K562 (cell line): Measurements from ENCODE around the gene AAK1. TPM values are rescaled to one million over a fixed set of nuclear protein-coding genes. Genes with fewer than 3 reads are reported as not detected.

Source experiments
- CCAR2 ChIP-seq: fragments of 200-400 bp; formaldehyde crosslinking; IDR thresholded peaks from 2 replicates; pipeline ENCODE4 v1.6.1; 2017; ENCODE audit warnings: mild to moderate bottlenecking, low read depth, low read length
- CTBP1 ChIP-seq: fragments of 450-650 bp; IDR thresholded peaks from 2 replicates; pipeline ENCODE4 v1.6.1; 2016; ENCODE audit warnings: borderline replicate concordance
- EGR1 ChIP-seq: fragments of 450-650 bp; conservative IDR thresholded peaks from 2 replicates; pipeline ENCODE4 v1.6.1; 2017; ENCODE audit warnings: mild to moderate bottlenecking
- ESRRA ChIP-seq: fragments of 450-650 bp; IDR thresholded peaks from 2 replicates; pipeline ENCODE4 v1.6.1; 2014; ENCODE audit warnings: low read depth, mild to moderate bottlenecking, moderate library complexity, borderline replicate concordance
- FOXP4 ChIP-seq: sonication (generic); formaldehyde crosslinking; IDR thresholded peaks from 2 replicates; pipeline ENCODE4 v1.8.0; 2022; ENCODE audit warnings: mild to moderate bottlenecking, missing genetic modification reagents, borderline replicate concordance
- GATAD2A ChIP-seq: fragments of 450-650 bp; IDR thresholded peaks from 2 replicates; pipeline ENCODE4 v1.6.1; 2017
- JUND ChIP-seq, 2 experiments: IDR thresholded peaks; 2 replicates in 1 of 2; 3 replicates in 1 of 2; pipeline ENCODE4 v1.6.1; 2011; ENCODE audit warnings: borderline replicate concordance in 2 of 2, low read depth in 2 of 2, low read length in 2 of 2, improper control_type of control experiment in 1 of 2, missing biosample characterization in 1 of 2, missing genetic modification characterization in 1 of 2, missing genetic modification reagents in 1 of 2
- MAFK ChIP-seq: IDR thresholded peaks from 2 replicates; pipeline ENCODE4 v1.6.1; 2011; ENCODE audit warnings: low read length, improper control_type of control experiment
- NCOR1 ChIP-seq: fragments of 450-650 bp; IDR thresholded peaks from 2 replicates; pipeline ENCODE4 v1.6.1; 2016; ENCODE audit warnings: mild to moderate bottlenecking, moderate library complexity
- NFE2 ChIP-seq: IDR thresholded peaks from 2 replicates; pipeline ENCODE4 v1.6.1; 2014; ENCODE audit warnings: antibody characterized with exemption, low read depth
- PHB ChIP-seq: fragments of 250-450 bp; sonication (Bioruptor Pico); IDR thresholded peaks from 2 replicates; pipeline ENCODE4 v1.5.0; 2021
- RBM39 ChIP-seq: fragments of 200-400 bp; formaldehyde crosslinking; optimal IDR thresholded peaks from 2 replicates; pipeline ENCODE3; 2018; ENCODE audit warnings: low read depth, low read length
- RFX5 ChIP-seq: IDR thresholded peaks from 2 replicates; pipeline ENCODE4 v1.6.1; 2011; ENCODE audit warnings: low read depth, mild to moderate bottlenecking, improper control_type of control experiment, low read length
- SMARCC2 ChIP-seq: fragments of 450-650 bp; IDR thresholded peaks from 2 replicates; pipeline ENCODE4 v1.6.1; 2017; ENCODE audit warnings: antibody characterized with exemption, moderate library complexity, mild to moderate bottlenecking, low read depth
- SP2 ChIP-seq: IDR thresholded peaks from 2 replicates; pipeline ENCODE4 v1.6.1; 2011; ENCODE audit warnings: mild to moderate bottlenecking, low read depth, low read length, moderate library complexity; ENCODE audit not compliant: poor library complexity, severe bottlenecking; ENCODE audit errors: extremely low read depth
- TEAD2 ChIP-seq: fragments of 450-650 bp; IDR thresholded peaks from 2 replicates; pipeline ENCODE4 v1.6.1; 2016; ENCODE audit warnings: missing genetic modification characterization, control low read depth, missing compliant biosample characterization
- ZBTB7A ChIP-seq: IDR thresholded peaks from 2 replicates; pipeline ENCODE4 v1.6.1; 2011; ENCODE audit warnings: low read depth, mild to moderate bottlenecking, low read length, moderate library complexity, borderline replicate concordance; ENCODE audit not compliant: control insufficient read depth
- ZFP36 ChIP-seq: fragments of 150-350 bp; IDR thresholded peaks from 2 replicates; pipeline ENCODE4 v1.6.1; 2018; ENCODE audit warnings: low read length, low read depth; ENCODE audit not compliant: partially characterized antibody
- ZNF518B ChIP-seq: fragments of 250-450 bp; sonication (Bioruptor Pico); IDR thresholded peaks from 2 replicates; pipeline ENCODE4 v1.5.0; 2021; ENCODE audit warnings: mild to moderate bottlenecking, moderate library complexity
- ZNF561 ChIP-seq: fragments of 450-650 bp; formaldehyde crosslinking; conservative IDR thresholded peaks from 2 replicates; pipeline ENCODE4 v1.4.0; 2020; ENCODE audit warnings: mild to moderate bottlenecking, moderate library complexity
- polyA plus RNA-seq, 8 experiments: library from polyadenylated mRNA; depleted of rRNA in 4 of 8; stranded (reverse) in 5 of 8; unstranded in 3 of 8; fragments of >200 nt; fragmentation: Nextera tagmentation in 2 of 8; fragmentation: Illumina TruSeq in 1 of 8; extraction: Ambion mirVana in 2 of 8; extraction: Trizol in 1 of 8; gene quantifications; 2 replicates each; pipeline versions ENCODE4 v1.2.1 to v1.2.3, GENCODE V29; 2011 to 2014; ENCODE audit warnings: inconsistent platforms in 1 of 8, missing spikeins in 1 of 8
- total RNA-seq, 7 experiments: library from RNA; depleted of rRNA in 6 of 7; stranded (reverse); fragments of >200 nt in 6 of 7; fragmentation: Illumina TruSeq in 2 of 7; extraction: Trizol in 2 of 7; gene quantifications; 2 replicates each; pipeline versions ENCODE4 v1.2.1 to v1.2.3, GENCODE V29; 2011 to 2021; ENCODE audit warnings: low replicate concordance in 1 of 7
- TF ChIP-seq, protein P1 (sequence below): IDR thresholded peaks from 2 replicates; pipeline ENCODE4 v1.6.1; 2012; ENCODE audit warnings: low read depth, low read length, improper control_type of control experiment, borderline replicate concordance

Gene AAK1
- total and polyA plus RNA-seq, 9 of the 15 experiments (the other 6 are each of a cell fraction or from before 2014, with no cell fraction given) = 0.89 to 17.1 (median 6.0) TPM

DNA sequence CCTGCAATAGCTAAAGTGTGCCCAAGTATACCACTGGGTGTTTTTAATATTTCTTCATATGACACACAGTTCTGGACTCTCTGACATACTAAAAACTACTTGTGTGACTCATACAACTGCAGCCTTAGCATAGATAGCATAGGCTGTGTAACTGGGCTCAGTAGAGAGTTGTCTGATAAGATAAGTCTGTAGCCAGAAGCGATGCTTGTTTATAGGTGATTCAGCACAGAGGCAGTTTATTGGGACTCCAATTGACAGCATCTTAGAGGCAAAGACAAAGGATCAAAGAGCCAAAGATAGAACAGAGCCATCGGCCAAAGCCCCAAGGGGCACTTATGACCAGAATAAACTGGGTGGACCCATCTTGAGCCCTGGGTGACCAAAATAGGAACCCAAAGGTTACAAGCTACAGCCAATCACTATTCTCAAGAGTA is 42.3 kb downstream of the AAK1 start (continued):
- TF ChIP-seq RBM39 (no peak), ZNF518B (no peak), ESRRA (no peak), TEAD2 (no peak), ZNF561 (CRISPR knock-in tag) (no peak), RFX5 (no peak), ZBTB7A (no peak), NFE2 (peak; percentile 93), GATAD2A (no peak), CCAR2 (no peak), JUND (IDR thresholded peaks at IDR 0.05; ENCODE audit: borderline replicate concordance, low read depth, low read length) (peak; percentile 98), JUND (tag; IDR thresholded peaks at IDR 0.05; ENCODE audit: borderline replicate concordance, low read depth, low read length) (peak; percentile 97; the same call in 2 of the 3 replicates), PHB (CRISPR knock-in tag) (no peak), FOXP4 (CRISPR knock-in tag) (no peak), EGR1 (no peak), NCOR1 (peak; percentile 85), ZFP36 (peak; percentile 38), SMARCC2 (peak; percentile 98), CTBP1 (peak; percentile 88), SP2 (no peak), MAFK (peak; percentile 69)
- TF ChIP-seq, protein P1, sequence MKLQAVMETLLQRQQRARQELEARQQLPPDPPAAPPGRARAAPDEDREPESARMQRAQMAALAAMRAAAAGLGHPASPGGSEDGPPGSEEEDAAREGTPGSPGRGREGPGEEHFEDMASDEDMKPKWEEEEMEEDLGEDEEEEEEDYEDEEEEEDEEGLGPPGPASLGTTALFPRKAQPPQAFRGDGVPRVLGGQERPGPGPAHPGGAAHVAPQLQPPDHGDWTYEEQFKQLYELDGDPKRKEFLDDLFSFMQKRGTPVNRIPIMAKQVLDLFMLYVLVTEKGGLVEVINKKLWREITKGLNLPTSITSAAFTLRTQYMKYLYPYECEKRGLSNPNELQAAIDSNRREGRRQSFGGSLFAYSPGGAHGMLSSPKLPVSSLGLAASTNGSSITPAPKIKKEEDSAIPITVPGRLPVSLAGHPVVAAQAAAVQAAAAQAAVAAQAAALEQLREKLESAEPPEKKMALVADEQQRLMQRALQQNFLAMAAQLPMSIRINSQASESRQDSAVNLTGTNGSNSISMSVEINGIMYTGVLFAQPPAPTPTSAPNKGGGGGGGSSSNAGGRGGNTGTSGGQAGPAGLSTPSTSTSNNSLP = peak; percentile 98
